Measurements from ENCODE around the gene OR14I1. TPM values are rescaled to one million over a fixed set of nuclear protein-coding genes. Genes with fewer than 3 reads are reported as not detected.
"Not testable (repeated sequence)": the region's sequence is repeated elsewhere in the genome, so short reads cannot be mapped to it uniquely, and the experiment has no call there.

Gene OR14I1
- total RNA-seq, 1 donor from 2014 or later: not detected

- H3K27me3 Mint-ChIP-seq; H3K27ac Mint-ChIP-seq; ATAC-seq (ENCODE audit: low read depth); CTCF ChIA-PET; H3K36me3 Mint-ChIP-seq (ENCODE audit: low read depth); H3K9me3 Mint-ChIP-seq; DNase-seq; H3K4me3 Mint-ChIP-seq; intact Hi-C loops (cut with micrococcal nuclease); POLR2A ChIA-PET: not testable (repeated sequence)
- H3K4me1 Mint-ChIP-seq: peaks cover 15% of the 10 kb centered on the region
Observed at GRCh38 chr1:248656797-248657196, 45.8 kb downstream of the OR14I1 start.

GRCh38 chr1:248655354-248655753 lies 47.2 kb downstream of the OR14I1 start, which contains the start of gene OR2T27:
Gene OR2T27, minus strand, starts transcription at chr1:248655528. Its CDS starts 4,644 bp downstream, at chr1:248650884.
- H3K27me3 Mint-ChIP-seq; H3K9me3 Mint-ChIP-seq; H3K36me3 Mint-ChIP-seq (ENCODE audit: low read depth); H3K4me3 Mint-ChIP-seq; DNase-seq; intact Hi-C loops (cut with micrococcal nuclease); ATAC-seq (ENCODE audit: low read depth); H3K27ac Mint-ChIP-seq; POLR2A ChIA-PET; CTCF ChIA-PET: not testable (repeated sequence)
- peaks cover 13% of the 10 kb centered on the region for H3K4me1 Mint-ChIP-seq

Other genes starting within 250 kb of the OR14I1 start
- 1.00 and 1.5 TPM in 2 replicates for gene OR2T3, start 229.4 kb downstream of the OR14I1 start, total RNA-seq
- not detected in 2 replicates for gene OR2T5, start 214.2 kb downstream of the OR14I1 start, total RNA-seq
- gene OR2G6, start 194.7 kb downstream of the OR14I1 start, total RNA-seq: 0.59 and 1.00 TPM in 2 replicates
- gene OR2T29, start 140.0 kb downstream of the OR14I1 start, total RNA-seq: 2.0 and 2.1 TPM in 2 replicates
- 0.54 and 0.80 TPM in 2 replicates for gene OR2T34, start 128.0 kb downstream of the OR14I1 start, total RNA-seq
- 1.4 and 3.1 TPM in 2 replicates for gene OR2T10, start 105.1 kb downstream of the OR14I1 start, total RNA-seq
- gene OR2T11, start 67.7 kb downstream of the OR14I1 start, total RNA-seq: 1.7 and 4.3 TPM in 2 replicates
- 0.29 and 1.6 TPM in 2 replicates for gene OR2T35, start 57.5 kb downstream of the OR14I1 start, total RNA-seq
- gene OR2T27, start 47.2 kb downstream of the OR14I1 start, total RNA-seq: 0.22 TPM in 1 of 2 replicates, not detected in the other
- gene LYPD8, start 53.0 kb upstream of the OR14I1 start, total RNA-seq: not detected in 2 replicates
- 26.3 and 27.3 TPM in 2 replicates for gene SH3BP5L, start 123.1 kb upstream of the OR14I1 start, total RNA-seq
- gene ZNF672, start 135.5 kb upstream of the OR14I1 start, total RNA-seq: 47.0 and 52.2 TPM in 2 replicates
- 36.4 and 40.3 TPM in 2 replicates for gene ZNF692, start 156.3 kb upstream of the OR14I1 start, total RNA-seq
- gene PGBD2, start 203.5 kb upstream of the OR14I1 start, total RNA-seq: 12.3 and 13.4 TPM in 2 replicates

Data from activated B cell treated with CpG ODN at 0.5 μM for 24 hours (primary cell).